Suppressor macrophage treated with lipopolysaccharide for 1 hour (primary cell): ENCODE data around the gene WRNIP1.
"Not testable (repeated sequence)": the region's sequence is repeated elsewhere in the genome, so short reads cannot be mapped to it uniquely, and the experiment has no call there.

Experiments used
- DNase-seq, 3 donors: peaks; one replicate each; pipeline ENCODE4 v3.0.0-alpha.2; 2020 to 2022

Gene WRNIP1

DNA sequence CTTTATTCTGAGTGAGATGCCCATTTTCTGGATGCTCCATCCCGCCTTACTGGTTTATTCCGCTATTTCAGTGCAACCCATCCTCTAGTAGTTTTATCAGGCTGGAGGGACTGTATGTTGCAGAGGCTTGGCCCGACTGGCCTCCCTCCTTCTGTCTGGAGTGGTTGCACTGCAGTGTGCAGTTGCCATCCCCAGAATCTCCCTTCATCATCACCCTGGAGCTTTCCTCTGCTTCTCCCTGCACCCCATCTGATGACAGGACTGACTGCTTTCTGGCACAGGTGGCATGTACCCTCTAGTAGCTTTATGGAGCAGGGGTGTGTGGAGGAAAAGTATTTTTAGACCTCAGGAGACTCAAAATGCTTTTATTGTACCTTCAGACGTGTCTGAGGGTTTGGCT is 21.1 kb downstream of the WRNIP1 start:
- no peak for DNase-seq

DNA sequence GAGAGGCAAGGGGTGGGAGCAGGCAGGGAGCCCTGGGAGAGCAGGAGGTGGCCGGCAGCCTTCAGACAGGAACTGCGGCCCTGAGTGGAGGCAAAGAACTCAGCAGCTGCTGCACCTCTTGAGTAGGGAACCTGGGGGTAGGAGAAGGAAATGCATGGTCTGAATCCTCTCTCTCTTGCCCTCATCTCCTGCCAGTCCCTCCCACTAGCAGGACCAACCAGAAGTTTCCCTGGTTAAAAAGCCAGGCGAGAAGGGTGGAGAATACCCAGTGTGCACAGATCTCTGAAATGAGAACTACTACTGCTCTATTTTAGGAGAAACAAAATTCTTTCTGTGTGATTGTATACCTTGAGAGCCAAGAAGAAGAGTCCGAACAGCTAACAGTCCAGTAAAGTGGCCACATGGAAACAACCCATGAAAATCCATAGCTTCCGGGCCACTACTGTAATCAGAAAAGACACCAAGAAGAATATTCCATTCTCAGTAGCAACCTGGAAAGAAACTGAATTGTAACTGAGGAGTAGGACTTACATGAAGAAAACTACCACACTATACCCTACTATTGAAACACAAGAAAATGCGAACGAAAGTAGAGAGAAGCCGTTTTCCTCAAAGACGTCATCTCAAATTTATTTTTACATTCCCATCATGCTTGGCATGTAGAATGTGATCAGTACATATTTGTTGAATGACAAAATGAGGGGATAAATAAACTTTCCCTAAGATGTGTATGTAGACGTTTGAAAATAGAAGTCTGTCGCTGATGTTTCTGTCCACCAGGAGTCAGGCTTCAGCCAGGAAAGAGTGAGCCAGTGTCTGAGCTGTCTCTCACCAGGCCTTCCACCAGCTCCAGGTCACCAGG is 25.6 kb downstream of the WRNIP1 start:
- peak; percentile 80 to 85 (median 83) for DNase-seq

DNA sequence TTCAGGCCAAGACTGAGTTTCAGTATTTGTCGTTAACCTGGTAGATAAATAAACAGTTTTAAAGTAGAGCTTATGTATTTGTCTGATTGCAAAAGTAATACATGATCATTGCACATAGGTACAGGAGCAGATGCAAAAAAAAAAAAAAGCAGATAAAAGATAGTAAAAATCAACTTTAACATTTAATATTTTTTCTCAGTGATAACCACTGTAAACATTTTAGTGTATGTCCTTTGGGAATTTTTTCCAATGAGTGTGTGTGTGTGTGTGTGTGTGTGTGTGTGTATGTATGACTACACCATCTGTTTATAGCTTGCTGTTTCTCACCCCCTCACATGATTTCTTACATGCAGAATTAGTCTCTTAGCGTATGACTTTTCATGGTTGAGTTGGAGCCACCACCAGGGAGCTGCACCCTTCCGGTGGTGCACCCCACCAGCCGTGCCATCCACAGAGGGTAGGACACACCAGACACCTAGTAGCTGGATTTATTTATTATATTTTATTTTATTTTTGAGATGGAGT is 26.3 kb downstream of the WRNIP1 start:
- DNase-seq = peak in 2 of 3 donors; percentile 43 to 44

DNA sequence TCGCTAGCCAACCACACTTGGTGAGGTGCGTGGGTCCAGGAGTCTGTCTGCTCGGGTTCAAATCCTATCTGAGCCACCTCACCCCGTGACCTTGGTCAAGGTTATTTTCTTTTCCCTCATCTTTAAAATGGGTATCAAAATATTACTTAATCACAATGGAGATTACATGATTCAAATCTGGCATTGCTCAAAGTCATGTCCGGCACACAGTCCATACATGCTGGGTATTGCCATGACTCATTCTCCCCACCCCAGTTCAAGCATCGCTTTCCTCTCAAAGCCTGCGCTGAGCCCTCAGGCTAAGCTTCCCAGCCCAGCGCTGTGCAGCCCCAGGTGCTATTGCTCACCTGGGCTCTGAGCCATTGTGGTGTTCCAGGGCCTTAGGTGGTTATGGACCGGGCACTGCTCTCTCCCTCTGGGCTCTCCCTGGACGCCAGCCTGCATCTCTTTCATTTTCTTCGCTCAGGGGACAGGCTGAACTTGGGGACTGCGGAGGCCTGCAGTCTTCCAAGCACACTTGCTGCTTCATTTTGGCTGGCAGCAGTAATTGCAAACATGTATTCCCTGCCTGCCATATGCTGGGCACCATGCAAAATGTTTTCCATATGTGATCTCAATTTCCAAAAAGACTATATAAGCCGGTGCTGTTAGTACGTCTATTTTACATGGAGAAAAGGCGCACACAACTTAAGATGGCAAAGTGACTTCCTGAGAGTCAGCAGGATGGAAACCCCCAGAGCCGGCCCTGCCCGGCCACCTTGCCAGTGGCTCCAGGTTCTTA is 27.3 kb downstream of the WRNIP1 start:
- peak; percentile 61 to 78 (median 72) for DNase-seq

DNA sequence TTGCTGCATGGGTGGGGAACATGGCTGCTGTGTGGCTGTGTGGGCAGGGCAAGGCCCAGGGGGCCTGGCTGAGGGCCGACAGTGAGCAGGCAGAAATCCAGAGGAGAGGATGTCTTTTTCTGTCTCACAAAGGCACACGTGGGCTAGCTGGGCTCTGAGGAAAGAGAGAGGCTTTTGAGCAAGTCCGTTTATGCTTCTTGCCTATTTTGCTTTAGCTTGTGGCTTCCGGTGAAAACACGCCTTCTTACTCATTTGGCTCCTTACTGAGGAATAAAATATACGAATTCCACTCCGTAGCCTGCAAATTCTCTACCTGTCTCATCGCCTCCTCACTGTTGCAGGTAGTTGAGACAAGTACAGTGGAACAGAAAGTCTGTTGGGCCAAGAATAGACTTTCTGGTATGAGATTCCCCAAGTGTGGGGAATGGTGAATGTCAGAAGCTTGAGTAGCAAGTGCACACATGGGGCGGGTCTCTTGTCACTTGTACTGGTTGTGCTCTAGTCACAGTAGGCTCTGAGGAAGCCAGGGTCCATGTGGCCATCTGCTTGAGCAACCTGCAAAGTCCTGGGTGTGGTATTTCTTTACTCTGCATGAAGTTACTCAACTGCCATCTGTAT is 28.4 kb downstream of the WRNIP1 start:
- peak; percentile 35 to 43 (median 40) for DNase-seq

DNA sequence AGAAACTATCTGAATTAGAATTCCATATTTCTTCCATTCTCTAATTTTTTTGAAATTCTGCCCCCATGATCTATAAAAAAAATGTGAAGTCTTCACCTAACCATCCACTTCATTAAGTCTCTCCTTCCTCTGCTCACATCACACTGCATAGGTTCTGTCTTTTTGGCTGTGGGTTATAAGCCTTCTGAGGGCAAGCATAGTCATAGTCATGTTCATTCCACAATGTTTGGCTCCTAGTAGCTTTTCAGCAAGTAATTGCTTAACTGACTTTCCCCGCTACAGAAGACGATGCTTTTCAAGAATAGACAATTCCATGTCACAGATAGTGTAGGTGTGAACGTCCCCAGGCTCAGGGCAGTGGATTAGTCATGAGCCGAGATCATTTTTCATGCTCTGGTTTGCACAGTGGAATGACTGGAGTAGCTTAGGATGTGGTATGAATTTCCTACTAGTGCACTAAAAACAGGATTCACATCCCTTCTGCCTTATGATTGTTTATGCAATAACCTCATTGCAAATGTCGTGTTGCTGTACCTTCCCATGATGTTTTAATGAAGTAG is 29.1 kb downstream of the WRNIP1 start:
- DNase-seq = peak; percentile 55 to 80 (median 71)

DNA sequence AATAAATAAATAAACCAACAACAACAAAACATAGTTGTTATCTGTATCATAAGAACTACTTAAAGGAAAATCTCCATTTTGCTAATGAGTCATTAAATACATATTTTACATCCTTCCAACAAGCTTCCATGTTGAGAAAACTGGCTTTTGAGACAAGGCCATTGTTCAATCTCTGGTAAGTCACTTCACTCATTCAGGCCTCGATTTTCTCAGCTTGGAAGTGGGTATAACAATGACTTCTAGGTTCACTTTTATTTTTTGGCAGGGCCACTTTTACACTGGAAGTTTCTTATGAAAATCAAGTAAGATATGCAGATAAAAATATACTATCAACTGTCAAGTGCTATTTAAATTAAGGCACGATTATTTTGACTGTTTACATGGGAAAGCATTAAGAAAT is 30.0 kb downstream of the WRNIP1 start:
- no peak for DNase-seq

DNA sequence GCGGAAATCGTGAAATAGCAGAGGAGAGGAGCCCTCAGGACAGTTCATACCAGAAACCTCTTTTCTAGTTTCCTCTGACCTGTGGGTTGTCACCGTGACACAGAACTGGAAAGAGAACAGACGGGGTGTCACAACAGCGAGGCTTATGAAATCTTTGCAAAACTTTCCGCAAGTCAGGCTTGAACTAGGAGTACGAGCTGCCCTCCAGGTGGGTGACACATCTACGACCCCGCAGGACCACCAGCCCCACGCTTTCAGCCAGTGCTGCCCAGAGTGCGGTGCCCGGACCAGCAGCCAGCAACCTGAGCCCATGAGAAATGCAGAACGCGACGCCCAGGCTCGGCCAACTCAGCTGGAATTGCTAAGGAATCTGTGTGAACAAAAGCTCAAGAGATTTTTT is 30.8 kb downstream of the WRNIP1 start:
- DNase-seq = peak; percentile 64 to 75 (median 68)

DNA sequence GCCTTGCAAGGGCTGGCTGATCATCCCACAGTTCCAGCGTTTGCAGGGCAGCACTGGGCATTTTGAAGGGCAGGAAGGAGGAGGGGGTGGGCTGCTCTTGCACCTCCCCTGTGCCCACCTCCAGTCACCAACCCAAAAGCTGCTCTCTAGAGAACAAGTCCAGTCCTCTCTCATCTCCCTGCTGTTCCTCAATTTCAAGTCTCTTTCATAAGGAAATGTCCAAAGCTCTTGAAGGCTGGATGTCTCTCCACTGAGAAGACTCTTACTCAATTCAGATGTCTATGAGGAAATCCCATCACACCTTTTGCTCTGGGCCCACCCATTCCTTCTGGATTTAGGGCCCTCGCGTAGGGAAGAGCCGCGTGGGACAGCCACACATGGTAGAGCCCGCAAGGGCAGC is 31.7 kb downstream of the WRNIP1 start:
- peak; percentile 41 to 59 (median 52) for DNase-seq

DNA sequence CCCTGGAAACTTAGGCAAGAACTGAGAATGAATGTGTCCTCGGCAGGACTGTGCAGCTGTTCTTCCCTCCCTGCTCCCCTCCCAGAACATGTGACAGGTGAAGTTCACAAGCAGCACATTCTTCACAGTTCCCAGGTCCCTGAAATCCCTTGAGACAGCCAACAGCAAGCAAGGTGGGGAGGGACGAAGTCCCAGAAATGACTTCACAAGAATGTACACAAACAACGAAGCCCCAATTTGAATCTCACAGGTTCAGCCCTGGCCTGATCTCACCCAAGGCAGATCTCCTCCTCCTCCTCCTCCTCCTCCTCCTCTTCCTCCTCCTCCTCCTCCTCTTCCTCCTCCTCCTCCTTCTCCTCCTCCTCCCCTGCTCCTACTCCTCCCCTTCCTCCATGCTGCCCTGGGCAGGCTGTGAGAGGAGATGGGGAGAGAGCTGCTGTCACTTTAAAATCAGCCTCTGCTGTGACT is 32.4 kb downstream of the WRNIP1 start:
- no peak for DNase-seq

DNA sequence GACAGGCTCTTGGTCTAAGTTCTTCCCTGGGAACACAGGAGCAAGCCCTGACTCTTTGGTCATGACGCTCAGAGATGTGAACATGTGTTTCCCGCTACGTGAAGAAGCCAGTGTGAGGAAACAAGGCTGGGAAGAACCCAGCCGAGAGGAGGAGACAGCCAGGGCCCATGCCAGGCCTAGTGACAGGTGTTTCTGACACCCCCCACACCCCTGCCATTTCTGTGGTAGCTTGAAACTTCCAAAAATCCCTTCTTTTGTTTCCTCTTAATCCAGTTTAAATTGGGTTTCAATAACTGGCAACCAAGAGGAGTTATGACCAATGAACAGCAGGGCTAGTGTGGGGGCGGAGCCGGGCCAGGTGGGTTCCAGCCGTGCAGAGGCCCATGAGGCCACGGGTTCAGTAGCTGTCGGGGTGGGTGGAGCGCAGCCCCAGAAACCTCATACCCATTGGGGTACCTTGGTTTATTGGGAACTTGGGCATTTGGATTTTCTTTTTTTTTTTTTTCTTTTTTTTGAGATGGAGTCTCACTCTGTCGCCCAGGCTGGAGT is 33.5 kb downstream of the WRNIP1 start:
- DNase-seq = no peak

DNA sequence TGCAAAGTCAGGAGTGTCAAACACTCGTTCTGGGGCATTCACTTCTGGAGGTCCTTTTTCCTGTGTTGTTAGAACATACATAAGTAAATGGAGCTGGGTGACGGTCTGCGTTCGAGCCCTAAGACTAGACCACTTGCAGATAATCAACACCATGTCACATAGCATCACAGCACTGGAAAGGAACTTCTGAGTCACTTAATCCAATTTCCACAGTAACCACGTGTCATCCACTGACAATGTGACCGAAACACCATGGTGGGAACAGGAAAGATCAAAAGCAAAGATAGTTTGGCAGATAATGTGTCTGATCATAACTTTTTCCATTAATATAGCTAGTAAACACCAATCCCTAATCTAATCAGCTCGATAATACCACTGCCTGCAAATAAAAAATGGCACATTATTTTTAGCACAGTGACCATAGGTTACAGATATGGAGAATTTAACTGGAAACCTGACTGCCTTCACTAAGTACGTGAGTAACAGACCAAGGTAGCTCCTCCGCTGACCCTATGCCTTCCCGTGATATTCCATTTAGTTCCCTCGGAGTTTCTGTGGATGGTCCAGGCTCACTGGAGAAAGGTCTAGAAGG is 34.8 kb downstream of the WRNIP1 start:
- peak; percentile 33 to 53 (median 42) for DNase-seq

DNA sequence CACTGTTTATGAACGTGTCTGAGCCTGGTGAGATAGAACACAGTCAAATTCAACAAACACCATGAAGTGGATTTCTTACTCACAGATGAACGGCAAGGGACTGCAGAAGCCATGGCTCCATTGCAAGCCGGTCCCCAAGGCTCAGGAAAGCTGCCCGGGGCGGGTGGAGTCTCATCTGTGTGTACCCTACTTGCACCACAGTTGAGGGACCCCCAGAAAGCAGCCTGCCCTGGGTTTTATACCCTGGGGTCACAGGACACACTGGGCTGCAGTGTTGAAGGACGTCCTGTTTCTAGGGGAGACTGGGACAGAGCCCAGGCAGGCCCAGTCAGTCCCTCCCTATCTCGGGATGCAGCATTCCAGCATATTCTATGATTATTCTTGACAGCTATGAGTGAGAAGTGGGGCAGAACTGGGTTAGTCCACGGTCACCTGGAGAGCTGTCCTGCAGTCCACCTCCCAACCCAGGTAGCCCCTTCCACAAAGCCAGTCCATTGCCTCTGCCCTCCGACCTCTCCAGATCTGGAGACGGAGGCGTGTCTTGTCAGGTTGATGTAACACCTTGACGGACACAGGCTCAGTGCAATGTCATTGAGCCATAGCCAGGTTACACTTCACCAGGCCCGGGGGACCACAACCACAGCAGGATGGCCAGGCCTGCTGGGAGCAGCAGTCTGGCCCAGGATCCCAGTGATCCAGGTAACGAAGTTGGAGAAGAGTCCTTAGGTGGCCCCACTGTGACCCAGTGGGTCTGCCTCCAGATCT is 35.5 kb downstream of the WRNIP1 start:
- no peak for DNase-seq

DNA sequence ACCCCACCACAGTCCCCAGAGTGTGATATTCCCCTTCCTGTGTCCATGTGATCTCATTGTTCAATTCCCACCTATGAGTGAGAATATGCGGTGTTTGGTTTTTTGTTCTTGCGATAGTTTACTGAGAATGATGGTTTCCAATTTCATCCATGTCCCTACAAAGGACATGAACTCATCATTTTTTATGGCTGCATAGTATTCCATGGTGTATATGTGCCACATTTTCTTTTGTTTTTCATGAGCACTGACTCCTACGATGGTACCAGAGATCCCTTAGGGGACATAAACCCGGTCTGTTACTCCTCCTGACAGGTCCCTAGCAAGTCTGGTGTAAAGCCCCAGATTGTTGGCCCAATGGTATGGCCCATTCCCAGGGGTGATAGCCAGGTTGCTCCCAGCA is 36.5 kb downstream of the WRNIP1 start:
- DNase-seq = not testable (repeated sequence)

DNA sequence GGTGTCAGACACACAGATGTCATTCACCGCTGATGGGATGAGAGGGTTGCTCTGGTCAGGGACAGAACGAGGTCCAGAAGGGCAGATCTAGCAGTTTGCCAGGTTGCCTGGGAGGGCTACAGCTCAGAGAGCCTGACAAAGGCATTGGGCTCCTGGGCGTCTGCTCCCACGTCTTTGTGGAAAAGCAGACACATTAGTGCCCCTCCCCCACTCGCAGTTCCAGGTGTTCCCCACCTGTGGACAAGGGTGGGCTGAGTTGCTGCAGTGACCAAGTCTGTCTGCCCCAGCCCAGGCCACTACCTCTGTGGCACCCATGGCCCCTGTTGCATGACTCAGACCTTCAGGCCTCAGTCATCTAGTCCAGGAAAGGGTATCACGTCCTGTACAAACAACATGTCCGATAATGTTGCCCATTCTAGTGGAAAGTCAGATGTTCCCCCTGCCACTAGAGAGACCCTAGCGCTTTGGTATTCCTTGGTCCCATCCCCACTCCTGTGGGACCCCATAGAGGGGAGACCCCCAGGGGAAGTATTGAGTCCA is 37.4 kb downstream of the WRNIP1 start:
- DNase-seq = no peak

DNA sequence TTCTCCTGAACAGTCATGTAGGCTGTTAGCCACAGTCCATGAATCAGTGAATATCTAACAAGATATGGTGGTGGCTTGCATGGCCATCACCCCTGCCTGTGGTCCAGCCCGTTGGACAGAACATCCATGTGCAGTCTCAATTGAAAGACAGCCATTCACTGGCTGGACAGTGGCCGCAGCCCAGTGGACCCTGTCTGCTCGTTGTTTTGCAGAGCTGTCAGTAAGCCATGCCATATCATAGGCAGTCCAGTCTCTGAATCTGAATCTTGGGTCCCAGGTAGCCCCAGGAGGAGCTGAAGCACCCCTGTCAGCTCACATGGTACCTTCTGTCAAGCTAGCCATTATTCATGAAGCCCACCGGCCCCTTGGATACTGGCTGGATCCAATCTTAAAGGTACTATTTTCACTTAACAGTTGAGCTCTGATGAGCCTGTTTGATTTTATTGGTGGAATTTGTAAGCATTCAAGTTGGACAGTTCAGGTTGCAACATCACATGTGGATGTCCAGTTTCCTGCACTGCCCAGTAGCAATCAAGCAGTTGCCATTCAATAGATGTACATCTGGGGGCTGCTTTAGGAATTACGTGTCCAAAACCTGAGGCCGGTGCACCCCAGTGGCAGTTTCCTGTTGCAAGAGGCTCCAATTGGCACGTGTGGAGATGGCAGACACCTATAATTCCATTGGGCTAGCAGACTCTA is 38.7 kb downstream of the WRNIP1 start:
- no peak for DNase-seq

DNA sequence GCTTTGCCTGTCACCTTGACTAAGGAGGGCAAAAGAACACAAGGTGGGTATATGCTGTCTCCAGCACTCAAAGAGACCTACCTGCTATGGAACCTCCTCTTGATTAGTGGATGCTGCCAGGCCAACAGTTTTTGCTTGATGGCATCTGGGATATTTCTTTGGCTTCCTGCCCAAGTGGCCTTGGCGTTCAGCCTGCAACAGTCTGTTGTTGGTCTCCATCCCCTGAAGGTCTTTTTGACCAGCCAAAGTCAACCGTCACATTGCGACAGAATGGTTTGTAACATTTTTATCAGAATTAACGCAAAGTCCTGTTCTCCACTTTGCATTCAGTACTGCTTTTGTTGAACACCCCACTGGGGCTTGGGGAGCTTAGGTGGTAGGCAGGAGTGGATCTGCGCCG is 39.3 kb downstream of the WRNIP1 start:
- DNase-seq = no peak

DNA sequence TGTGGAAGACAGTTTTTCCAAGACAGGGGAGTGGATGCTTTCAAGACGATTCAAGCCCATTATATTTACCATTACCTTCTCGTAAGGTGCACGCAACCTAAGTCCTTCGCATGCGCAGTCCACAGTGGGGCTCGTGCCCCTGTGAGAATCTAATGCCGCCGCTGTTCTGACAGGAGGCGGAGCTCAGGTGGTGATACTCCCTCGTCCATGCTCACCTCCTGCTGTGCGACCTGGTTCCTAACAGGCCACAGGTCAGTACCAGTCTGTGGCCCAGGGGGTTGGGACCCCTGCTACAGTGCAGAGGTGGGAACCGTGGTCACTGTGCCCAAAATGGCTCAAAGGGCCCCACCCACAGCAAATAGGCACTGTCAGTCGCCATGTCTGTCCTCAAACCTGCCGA is 39.8 kb downstream of the WRNIP1 start:
- DNase-seq = no peak

DNA sequence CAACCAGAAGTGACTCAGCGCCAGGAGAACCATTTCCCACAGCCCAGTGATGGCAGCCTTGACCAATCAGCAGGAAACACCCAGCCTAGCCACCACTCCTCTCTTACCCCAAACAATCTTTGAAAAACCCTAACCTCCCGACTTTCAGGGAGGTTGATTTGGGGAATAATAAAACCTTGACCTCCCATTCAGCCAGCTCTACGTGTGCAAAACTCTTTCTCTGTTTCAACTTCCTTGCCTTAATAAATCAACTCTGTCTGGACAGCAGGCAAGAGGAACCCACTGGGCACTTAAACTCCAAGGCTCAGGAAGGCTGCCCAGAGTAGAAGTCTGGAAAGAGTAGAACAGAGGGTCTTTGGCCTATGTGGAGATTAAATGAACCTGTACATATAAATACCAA is 41.5 kb downstream of the WRNIP1 start:
- DNase-seq = no peak

DNA sequence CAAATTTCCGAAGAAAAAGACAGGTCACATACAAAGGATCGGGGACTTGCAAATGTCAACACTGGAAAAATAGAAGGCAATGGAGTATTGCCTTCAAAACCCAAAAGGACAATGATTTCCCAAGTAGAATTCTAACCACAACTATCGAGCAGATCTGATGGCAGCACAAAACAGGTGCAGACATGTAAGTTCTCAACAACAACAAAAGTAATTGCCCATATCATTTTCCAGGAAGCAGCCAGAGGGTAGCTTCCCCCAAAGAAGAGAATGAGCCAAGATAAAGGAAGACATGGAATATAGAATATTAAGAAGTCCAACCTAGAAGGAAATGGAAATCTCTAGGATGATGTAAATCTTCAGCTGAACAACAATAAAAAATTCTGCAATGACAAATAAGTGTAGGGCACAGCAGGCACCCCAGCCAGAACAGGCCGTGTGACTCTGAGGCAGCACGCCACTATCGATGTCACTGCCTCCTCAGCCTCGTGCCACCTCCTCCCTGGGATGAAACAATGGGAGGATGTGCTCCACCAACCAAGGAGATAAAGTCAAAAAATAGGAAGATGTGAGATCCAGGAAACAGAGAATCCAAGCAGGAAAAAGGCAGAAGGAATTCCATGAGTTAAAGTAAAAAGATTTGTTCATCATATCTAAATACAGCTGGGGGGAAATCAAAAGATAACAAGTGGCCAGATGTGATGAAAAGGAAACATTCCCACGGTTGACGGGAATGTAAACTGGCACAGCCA is 42.3 kb downstream of the WRNIP1 start:
- DNase-seq = peak; percentile 65 to 82 (median 80)
